Astrocyte (in vitro differentiated cells and primary cell): ENCODE results near the gene RASA4.
"Not testable (repeated sequence)": the region's sequence is repeated elsewhere in the genome, so short reads cannot be mapped to it uniquely, and the experiment has no call there.

Source experiments
- EZH2 ChIP-seq: IDR thresholded peaks from 2 replicates; pipeline ENCODE4 v1.6.1; 2012; ENCODE audit warnings: mild to moderate bottlenecking, low read length, inconsistent platforms; ENCODE audit not compliant: insufficient read depth
- TF ChIP-seq, protein P1 (sequence below): IDR thresholded peaks from 2 replicates; pipeline ENCODE4 v1.5.1; 2011; ENCODE audit warnings: low read depth, mild to moderate bottlenecking, inconsistent platforms, low read length, moderate library complexity; ENCODE audit not compliant: insufficient read depth

DNA sequence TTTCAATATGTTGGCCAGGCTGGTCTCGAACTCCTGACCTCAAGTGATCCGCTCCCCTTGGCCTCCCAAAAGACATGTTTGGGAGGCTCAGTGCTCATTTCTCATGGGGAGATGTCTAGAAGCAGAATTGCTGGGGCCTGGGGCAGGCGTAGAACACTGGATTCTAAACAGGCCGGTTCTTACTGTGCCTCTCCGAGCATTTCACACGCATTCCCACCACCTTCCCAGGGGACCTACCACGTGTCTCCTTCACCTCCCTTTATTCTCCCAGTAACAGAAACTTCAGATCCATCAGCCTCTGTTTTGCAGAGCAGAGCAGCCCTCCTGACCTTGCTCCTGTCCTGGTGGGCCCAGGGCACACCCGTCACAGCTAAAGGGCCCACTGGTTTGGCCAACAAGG lies 89.4 kb downstream of the RASA4 start:
- TF ChIP-seq, protein P1, sequence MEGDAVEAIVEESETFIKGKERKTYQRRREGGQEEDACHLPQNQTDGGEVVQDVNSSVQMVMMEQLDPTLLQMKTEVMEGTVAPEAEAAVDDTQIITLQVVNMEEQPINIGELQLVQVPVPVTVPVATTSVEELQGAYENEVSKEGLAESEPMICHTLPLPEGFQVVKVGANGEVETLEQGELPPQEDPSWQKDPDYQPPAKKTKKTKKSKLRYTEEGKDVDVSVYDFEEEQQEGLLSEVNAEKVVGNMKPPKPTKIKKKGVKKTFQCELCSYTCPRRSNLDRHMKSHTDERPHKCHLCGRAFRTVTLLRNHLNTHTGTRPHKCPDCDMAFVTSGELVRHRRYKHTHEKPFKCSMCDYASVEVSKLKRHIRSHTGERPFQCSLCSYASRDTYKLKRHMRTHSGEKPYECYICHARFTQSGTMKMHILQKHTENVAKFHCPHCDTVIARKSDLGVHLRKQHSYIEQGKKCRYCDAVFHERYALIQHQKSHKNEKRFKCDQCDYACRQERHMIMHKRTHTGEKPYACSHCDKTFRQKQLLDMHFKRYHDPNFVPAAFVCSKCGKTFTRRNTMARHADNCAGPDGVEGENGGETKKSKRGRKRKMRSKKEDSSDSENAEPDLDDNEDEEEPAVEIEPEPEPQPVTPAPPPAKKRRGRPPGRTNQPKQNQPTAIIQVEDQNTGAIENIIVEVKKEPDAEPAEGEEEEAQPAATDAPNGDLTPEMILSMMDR = not testable (repeated sequence)
- not testable (repeated sequence) for TF ChIP-seq EZH2
